Osteoblast (primary cell): ENCODE data around the gene TEKTIP1. TPM values are rescaled to one million over a fixed set of nuclear protein-coding genes. Genes with fewer than 3 reads are reported as not detected.

Source experiments
- DNase-seq: peaks from one replicate; pipeline ENCODE4 v3.0.0; 2011; ENCODE audit warnings: low spot score, mixed read lengths; ENCODE audit not compliant: insufficient read length; ENCODE audit errors: missing footprints
- H2AFZ ChIP-seq: 2 replicates; pipeline ENCODE4 v1.6.0; 2011; ENCODE audit warnings: mild to moderate bottlenecking, low read length
- H3K27ac ChIP-seq: 2 replicates; pipeline ENCODE4 v1.5.1; 2011; ENCODE audit warnings: mild to moderate bottlenecking, low read depth, low read length, moderate library complexity
- H3K27me3 ChIP-seq: 2 replicates; pipeline ENCODE4 v1.6.0; 2012; ENCODE audit warnings: mild to moderate bottlenecking, control low read depth, inconsistent platforms, low read length, moderate library complexity; ENCODE audit not compliant: insufficient read depth
- H3K36me3 ChIP-seq: 2 replicates; pipeline ENCODE4 v1.5.1; 2011; ENCODE audit warnings: mild to moderate bottlenecking, low read length, control low read depth, moderate library complexity; ENCODE audit not compliant: insufficient read depth
- H3K4me1 ChIP-seq: 2 replicates; pipeline ENCODE4 v1.5.1; 2011; ENCODE audit warnings: mild to moderate bottlenecking, low read length, control low read depth, moderate library complexity; ENCODE audit not compliant: insufficient read depth
- H3K4me2 ChIP-seq: 2 replicates; pipeline ENCODE4 v1.6.0; 2011; ENCODE audit warnings: mild to moderate bottlenecking, low read length; ENCODE audit not compliant: insufficient read depth
- H3K4me3 ChIP-seq: fragments of 200-600 bp; sonication (generic); 3 replicates; pipeline ENCODE4 v1.5.1; 2012; ENCODE audit warnings: mild to moderate bottlenecking, low read length, inconsistent platforms; ENCODE audit not compliant: insufficient read depth
- H3K79me2 ChIP-seq: 2 replicates; pipeline ENCODE4 v1.6.0; 2012; ENCODE audit warnings: mild to moderate bottlenecking, low read length, control low read depth, inconsistent platforms; ENCODE audit not compliant: insufficient read depth
- H3K9me3 ChIP-seq: 2 replicates; pipeline ENCODE4 v1.5.1; 2011; ENCODE audit warnings: low read depth, low read length, control low read depth
- H4K20me1 ChIP-seq: 2 replicates; pipeline ENCODE4 v1.6.0; 2012; ENCODE audit warnings: mild to moderate bottlenecking, low read length, control low read depth; ENCODE audit not compliant: insufficient read depth
- CTCF ChIP-seq: IDR thresholded peaks from 2 replicates; pipeline ENCODE4 v1.5.1; 2011; ENCODE audit warnings: mild to moderate bottlenecking, low read depth, low read length, moderate library complexity; ENCODE audit errors: extremely low read depth
- total RNA-seq: library from RNA; depleted of rRNA; stranded (reverse); fragments of >200 nt; gene quantifications from 2 replicates; pipeline ENCODE4 v1.2.3, GENCODE V29; 2012

Gene TEKTIP1
- total RNA-seq, 1 donor = not detected

GRCh38 chr19:3576696-3577443 lies 37.9 kb downstream of the TEKTIP1 start:
- no peak for TF ChIP-seq CTCF
- Histone ChIP-seq H3K27me3 (no peaks in the 10 kb centered on the region), H3K36me3 (peaks cover 11% of the 10 kb centered on the region), H3K27ac (no peak overlapping the region), H3K4me1 (peaks cover 24% of the 10 kb centered on the region), H3K4me3 (no peak overlapping the region), H2AFZ (no peak overlapping the region), H3K79me2 (peaks cover 5% of the 10 kb centered on the region), H3K4me2 (no peak overlapping the region), H3K9me3 (no peaks in the 10 kb centered on the region), H4K20me1 (no peaks in the 10 kb centered on the region)
- peak; percentile 62 for DNase-seq

- peaks cover 19% of the 10 kb centered on the region for H3K4me1 ChIP-seq
Observed at GRCh38 chr19:3577723-3578344, 38.9 kb downstream of the TEKTIP1 start.

GRCh38 chr19:3578390-3578789 lies 39.4 kb downstream of the TEKTIP1 start:
- no peak for TF ChIP-seq CTCF
- peaks cover 19% of the 10 kb centered on the region for H3K4me1 ChIP-seq

More at GRCh38 chr19:3577723-3578344, 38.9 kb downstream of the TEKTIP1 start:
- peak; percentile 68 for DNase-seq
- Histone ChIP-seq H4K20me1 (no peaks in the 10 kb centered on the region), H3K79me2 (peaks cover 5% of the 10 kb centered on the region), H3K9me3 (no peaks in the 10 kb centered on the region), H3K4me3 (no peak overlapping the region), H3K27me3 (no peaks in the 10 kb centered on the region), H3K27ac (no peak overlapping the region), H2AFZ (no peak overlapping the region), H3K36me3 (peaks cover 11% of the 10 kb centered on the region), H3K4me2 (no peak overlapping the region)
- TF ChIP-seq CTCF = no peak

More at GRCh38 chr19:3578390-3578789, 39.4 kb downstream of the TEKTIP1 start:
- Histone ChIP-seq H3K27me3 (no peaks in the 10 kb centered on the region), H3K79me2 (peaks cover 2% of the 10 kb centered on the region), H3K27ac (no peak overlapping the region), H2AFZ (no peak overlapping the region), H3K4me2 (no peak overlapping the region), H3K36me3 (peaks cover 11% of the 10 kb centered on the region), H4K20me1 (no peaks in the 10 kb centered on the region), H3K4me3 (no peak overlapping the region), H3K9me3 (no peaks in the 10 kb centered on the region)
- DNase-seq = peak; percentile 73
